ENCODE data around the gene MAP3K2.

The MAP3K2 gene

GRCh38 chr2:127280693-127281092 lies 107.1 kb downstream of the MAP3K2 start:
- DNase-seq, result no peak

- DNase-seq, result no peak
Measured at GRCh38 chr2:127279781-127280180, 108.0 kb downstream of the MAP3K2 start.

- DNase-seq, result no peak
Measured at GRCh38 chr2:127278959-127279358, 108.8 kb downstream of the MAP3K2 start.

GRCh38 chr2:127277028-127277427 lies 110.7 kb downstream of the MAP3K2 start:
- no peak for DNase-seq

- no peak for DNase-seq
Measured at GRCh38 chr2:127275789-127276188, 112.0 kb downstream of the MAP3K2 start.

- DNase-seq, result no peak
Measured at GRCh38 chr2:127275356-127275755, 112.4 kb downstream of the MAP3K2 start.

- DNase-seq, result no peak
Measured at GRCh38 chr2:127270663-127271062, 117.1 kb downstream of the MAP3K2 start.

GRCh38 chr2:127261804-127262406 lies 125.9 kb downstream of the MAP3K2 start:
- DNase-seq, result no peak

GRCh38 chr2:127259355-127259754 lies 128.4 kb downstream of the MAP3K2 start:
- no peak for DNase-seq

- DNase-seq, result no peak
Measured at GRCh38 chr2:127256866-127257265, 130.9 kb downstream of the MAP3K2 start.

GRCh38 chr2:127256381-127256780 lies 131.4 kb downstream of the MAP3K2 start:
- no peak for DNase-seq

- no peak for DNase-seq
Measured at GRCh38 chr2:127255721-127256120, 132.1 kb downstream of the MAP3K2 start.

GRCh38 chr2:127255146-127255545 lies 132.6 kb downstream of the MAP3K2 start:
- DNase-seq, result no peak

- DNase-seq, result no peak
Measured at GRCh38 chr2:127254386-127254981, 133.3 kb downstream of the MAP3K2 start.

Measured in cerebellar nuclear complex (tissue), 1 donor.